GM21529 (cell line): Measurements from ENCODE around the gene CDIPT.
"Not testable (repeated sequence)": the region's sequence is repeated elsewhere in the genome, so short reads cannot be mapped to it uniquely, and the experiment has no call there.

Experiments used
- ATAC-seq: cut with Tn5 transposase; IDR thresholded peaks from one replicate; pipeline ENCODE4 v1.9.1; 2021; ENCODE audit not compliant: unreplicated experiment

CDIPT gene, protein sequence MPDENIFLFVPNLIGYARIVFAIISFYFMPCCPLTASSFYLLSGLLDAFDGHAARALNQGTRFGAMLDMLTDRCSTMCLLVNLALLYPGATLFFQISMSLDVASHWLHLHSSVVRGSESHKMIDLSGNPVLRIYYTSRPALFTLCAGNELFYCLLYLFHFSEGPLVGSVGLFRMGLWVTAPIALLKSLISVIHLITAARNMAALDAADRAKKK

DNA sequence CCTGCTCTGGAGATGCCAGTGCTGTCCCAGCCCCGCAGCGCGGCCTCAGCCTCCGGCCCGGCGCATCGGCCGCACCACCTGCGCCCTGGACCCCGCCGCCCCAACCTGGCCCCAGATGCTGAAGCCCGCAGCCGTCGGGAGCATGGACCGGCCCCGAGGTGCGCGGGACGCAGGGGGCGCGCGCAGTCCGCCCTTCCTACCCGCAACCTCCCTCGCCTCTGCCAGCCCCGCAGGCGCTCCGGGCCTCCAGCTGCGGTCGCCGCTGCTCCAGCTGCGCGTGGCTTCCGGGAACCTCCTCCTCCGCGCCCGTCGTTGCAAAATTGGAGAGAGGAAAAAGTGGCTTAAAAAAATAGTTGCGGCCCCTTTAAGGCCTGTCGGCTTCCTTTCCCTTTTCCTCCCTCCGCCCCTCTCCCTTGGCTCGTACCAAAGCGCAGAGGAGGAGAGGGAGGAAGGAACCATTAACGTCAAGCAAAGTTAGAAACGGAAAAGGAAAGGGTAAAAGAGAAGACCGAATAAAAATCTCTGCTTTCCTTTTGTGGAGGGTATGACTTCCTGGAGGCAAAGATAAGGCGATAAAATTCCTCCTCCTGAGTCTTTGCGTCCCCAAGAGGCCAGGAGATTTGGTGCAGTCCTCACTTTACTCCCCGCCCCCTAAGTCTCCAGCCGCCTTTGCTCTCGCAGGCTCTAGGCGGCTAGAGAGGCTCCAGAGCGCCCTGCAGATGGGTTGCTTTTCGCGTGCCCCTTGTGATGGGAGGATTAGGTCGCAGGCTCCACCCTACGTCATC lies at the start of gene CDIPT:
TSS of gene CDIPT (minus strand) at position 343 of the 785 bp plus-strand sequence. CDS start 369 bp downstream, outside the sequence.
- peak; percentile 92 for ATAC-seq

DNA sequence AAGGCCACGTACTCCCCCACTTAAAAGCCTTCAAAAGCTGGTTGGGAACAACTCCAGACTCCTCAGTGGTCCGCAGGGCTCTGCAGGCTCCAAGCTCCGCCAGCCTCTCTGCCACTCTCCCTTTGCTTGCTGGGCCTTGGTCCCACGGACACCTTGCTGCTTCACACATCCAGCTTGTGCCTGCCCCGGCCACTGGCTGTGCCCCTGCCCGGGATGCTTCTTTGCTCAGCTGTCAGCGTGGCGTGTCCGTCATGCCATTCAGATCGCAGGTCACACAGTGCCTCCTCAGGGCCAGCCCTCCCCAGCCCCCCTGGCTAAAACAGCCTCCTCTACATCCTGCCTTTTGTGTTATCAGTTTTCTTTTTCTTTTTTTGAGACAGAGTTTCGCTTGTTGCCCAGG lies 49.1 kb upstream of the CDIPT start:
- ATAC-seq = no peak

DNA sequence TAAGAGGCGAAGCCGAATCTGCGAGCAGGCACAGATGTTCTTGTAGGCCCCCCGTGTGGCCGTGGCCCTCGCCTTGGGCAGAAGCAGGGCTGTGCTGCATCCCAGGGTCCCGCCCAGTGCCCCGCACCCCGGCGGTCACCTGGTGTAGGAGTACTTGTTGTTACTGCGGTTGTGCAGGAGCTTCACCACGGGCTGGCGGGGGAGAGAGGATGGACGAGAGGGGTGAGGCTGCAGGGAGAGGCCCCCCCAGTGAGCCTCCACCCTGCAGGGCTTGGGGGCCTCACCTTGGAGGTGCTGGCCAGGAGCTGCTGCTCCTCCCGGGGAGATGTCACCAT lies 48.6 kb upstream of the CDIPT start:
- no peak for ATAC-seq

DNA sequence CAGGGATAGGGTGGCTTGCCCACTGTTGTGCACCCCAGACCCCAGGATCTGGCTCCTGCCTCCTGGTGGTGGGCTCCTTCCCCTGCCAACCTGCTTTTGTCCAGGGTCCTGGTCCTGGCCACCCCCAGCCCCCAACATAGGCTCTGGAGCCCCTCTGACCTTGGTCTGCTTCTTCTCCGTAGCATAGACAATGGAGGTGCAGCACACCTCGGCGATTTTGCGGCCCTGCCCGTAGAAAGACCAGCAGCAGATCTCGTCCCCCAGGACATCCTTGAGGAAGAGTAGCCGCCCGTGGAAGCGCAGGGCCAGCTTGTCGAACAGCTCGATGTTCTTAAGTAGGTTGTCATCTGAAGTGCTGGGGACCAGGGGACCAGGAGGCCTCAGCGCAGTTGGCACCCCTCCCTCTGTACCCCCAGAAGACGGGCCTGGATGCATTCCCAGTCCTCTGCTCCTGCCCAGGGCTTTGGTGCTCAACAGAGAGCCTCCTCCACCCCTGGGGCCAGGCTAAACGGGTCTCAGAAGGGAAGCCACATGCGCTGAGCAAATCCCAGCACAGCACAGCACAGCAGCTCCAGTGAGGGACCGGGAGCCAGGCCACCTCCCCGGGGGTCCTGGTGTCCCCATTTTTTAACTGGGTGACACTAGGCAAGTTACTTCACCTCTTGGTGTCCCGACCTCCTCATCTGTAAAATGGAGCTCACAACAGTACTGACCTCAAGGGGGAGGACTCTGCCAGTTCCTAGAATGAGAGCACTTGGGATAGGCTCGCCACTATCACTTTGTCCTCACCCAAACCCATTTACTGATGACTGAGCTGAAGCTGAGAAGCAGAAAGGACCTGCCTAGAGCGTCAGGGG lies 48.0 kb upstream of the CDIPT start:
- ATAC-seq = no peak

DNA sequence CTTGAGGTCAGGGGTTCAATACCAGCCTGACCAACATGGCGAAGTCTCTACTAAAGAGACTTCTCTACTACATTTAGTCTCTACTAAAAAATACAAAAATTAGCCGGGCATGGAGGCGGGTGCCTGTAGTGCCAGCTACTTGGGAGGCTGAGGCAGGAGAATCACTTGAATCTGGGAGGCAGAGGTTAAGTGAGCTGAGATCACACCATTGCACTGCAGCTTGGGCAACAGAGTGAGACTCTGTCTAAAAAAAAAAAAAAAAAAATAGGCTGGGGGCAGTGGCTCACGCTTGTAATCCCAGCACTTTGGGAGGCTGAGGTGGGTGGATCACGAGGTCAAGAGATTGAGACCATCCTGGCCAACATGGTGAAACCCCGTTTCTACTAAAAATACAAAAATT lies 46.8 kb upstream of the CDIPT start:
- ATAC-seq = not testable (repeated sequence)

DNA sequence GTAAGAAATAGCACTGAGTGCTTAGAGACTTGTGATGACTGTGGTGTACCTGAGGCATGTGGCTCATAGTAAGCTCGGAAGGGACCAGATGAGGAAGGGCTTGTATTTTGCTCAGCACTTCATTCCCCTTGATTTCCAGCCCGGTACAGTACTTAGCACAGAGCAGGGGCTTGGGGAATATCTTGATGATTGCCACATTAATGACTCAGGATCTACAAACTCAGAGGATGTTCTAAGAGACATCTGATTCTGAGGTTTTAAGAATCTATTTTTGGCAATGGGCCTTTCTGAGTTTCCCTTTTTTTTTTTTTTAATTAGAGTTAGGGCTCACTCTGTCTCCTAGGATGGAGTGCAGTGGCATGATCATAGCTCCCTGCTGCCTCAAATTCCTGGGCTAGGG lies 46.4 kb upstream of the CDIPT start:
- ATAC-seq = no peak

DNA sequence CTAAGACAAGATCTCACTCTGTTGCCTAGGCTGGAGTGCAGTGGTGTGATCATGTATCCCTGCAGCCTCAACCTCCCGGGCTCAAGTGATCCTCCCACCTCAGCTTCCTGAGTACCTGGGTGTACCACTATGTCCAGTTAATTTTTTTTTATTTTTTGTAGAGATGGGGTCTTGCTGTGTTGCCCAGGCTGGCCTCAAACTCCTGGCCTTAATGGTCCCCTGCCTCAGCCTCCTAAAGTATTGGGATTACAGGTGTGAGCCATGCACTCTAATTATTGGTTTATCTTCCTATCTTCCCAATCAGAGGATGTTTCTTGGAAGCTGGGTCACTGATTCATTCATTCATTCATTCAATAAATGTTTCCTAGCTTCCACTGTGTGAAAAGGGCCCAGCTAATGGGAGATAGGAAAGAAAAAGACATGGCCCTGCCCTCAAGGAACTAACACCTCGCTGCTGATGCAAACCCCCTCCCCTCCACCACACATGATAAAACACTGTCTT lies 45.7 kb upstream of the CDIPT start:
- ATAC-seq = no peak

DNA sequence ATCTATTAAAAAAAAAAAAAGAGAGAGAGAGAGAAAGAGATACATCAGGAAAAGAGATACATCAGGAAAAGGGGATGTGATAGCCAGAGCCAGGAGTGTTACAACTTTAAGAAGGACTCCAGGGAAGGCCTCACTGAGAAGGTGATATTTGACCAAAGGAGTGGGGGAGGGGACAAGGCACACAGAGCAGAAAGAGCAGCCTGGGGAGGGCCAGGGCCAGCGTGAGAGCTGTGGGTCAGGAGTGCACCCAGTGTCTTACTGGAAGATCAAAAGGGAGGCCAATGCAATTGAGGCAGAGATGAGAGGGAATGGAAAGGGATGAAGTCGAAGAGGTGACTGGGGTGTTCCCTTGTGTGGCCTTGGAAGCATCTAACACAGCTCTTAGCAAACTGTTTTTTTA lies 44.9 kb upstream of the CDIPT start:
- no peak for ATAC-seq

DNA sequence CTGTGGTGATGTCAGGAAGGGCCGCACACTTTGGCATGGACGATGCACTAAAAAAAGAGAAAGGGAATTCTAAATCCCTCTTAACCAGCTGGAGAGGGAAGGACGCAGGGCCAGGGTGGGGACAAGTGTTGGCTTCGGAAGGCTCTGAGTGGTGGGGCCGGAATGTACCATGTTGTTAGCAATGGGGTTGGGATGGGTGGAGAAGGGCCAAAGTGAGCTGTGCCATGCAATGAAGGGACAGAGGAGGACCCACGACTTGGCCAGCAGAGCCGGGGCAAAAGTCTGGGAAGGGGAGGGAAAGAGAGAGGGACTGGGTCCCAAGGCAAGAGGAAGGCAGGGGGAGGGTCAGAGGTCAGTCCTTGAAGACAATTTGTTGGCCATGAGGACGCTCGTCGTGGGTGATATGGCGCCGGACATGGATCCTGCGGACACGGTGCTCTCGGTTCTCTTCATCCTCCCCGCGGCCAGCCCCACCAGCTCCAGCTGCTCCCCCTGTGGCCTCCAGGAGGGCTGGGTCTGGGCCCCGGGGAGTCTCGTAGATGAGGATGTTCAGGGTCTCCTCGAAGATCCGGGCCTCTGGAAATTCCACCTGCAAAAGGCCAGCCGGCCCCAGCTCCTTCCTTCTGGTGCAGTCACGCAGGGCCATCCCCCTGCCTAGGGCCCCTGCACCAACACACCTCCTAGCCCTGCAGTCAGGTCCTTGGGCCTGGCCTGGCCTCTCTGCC lies 43.7 kb upstream of the CDIPT start:
- no peak for ATAC-seq

DNA sequence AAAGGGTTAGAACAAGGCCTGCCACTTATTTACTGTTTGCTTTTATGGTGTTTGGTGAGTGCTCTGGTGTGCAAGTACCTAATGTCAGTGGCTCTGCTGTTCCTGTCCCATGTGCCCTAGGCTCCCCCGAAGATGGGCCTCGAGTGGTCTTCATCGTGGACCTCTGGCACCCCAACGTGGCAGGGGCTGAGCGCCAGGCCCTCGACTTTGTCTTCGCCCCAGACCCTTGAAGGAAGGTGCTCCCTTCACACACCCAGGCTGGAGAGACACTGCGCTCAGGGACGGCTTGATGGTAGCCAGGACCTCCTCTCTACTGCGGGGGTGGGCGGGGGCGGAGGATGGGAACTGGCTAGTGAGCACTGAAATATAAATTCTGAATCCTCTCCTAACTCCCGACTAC lies 42.6 kb upstream of the CDIPT start:
- no peak for ATAC-seq

DNA sequence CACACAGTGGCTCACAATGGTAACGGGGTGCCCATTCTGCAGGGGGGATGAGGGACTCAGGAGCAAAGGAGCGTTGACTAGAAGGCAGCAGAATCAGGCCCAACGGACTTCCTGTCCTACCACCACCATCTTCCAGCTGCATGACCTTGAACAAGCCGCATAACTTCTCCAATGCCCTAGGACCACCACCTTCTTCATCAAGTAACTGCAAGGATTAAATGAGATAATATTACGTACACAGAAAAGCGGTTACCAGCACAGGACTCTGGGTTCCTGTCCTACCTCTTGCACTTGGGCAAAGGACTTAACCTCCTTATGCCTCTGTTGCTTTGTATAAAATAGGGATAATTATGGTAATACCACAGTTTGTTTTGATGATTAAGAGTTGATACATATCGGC lies 41.9 kb upstream of the CDIPT start:
- ATAC-seq = no peak

DNA sequence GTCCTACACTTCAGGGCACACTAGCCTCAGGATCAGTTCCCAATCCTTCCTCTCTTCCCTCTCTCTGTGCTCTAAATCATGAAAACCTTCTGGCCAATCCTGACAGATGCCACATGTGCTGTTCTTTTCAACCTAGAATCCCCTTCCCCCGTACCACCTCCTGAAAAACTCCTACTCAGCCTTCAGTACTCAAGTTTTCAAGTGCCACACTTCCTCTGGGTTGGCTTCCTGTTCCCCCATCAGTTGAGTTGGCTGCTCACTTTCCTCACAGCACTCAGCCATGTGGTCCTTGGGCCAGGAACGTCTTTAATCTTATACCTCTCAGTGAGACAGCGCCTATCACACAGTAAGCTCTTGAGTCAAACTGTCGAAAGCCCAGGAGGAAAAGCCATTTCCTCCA lies 40.6 kb upstream of the CDIPT start:
- ATAC-seq = no peak

DNA sequence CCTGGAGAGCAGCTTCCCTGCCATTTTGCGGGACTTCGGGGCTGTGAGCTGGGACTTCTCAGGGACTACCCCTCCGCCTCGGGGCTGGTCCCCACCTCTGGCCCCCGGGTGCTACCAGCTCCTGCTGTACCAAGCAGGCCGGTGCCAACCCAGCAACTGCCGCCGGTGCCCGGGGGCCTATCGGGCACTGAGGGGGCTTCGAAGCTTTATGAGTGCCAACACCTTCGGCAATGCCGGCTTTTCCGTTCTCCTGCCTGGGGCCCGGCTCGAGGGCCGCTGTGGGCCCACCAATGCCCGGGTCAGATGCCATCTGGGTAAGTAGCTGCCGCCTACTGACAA lies 38.5 kb upstream of the CDIPT start:
- ATAC-seq = no peak

DNA sequence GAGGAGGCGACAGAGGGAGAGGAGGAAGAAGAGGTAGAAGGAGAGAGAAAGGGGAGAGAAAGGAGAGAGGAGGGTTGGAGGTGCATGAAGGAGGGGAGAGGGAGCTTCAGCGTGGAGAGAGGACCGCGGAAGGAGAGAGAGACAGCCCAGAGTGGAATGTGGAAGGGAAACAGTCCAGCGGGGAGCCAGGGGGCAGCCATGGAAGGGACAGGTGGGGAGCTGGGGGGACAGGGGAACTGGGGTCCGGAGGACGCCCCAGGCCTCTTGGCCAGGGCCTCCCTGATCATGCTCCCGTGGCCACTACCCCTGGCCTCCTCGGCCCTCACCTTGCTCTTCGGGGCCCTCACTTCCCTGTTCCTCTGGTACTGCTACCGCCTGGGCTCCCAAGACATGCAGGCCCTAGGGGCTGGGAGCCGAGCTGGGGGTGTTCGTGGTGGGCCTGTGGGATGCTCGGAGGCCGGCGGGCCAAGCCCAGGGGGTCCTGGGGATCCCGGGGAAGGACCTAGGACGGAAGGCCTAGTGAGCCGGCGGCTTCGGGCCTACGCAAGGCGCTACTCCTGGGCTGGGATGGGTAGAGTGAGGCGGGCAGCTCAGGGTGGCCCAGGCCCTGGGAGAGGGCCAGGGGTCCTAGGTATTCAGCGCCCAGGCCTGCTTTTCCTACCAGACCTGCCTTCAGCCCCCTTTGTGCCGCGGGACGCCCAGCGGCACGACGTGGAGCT lies 38.0 kb upstream of the CDIPT start:
- no peak for ATAC-seq

DNA sequence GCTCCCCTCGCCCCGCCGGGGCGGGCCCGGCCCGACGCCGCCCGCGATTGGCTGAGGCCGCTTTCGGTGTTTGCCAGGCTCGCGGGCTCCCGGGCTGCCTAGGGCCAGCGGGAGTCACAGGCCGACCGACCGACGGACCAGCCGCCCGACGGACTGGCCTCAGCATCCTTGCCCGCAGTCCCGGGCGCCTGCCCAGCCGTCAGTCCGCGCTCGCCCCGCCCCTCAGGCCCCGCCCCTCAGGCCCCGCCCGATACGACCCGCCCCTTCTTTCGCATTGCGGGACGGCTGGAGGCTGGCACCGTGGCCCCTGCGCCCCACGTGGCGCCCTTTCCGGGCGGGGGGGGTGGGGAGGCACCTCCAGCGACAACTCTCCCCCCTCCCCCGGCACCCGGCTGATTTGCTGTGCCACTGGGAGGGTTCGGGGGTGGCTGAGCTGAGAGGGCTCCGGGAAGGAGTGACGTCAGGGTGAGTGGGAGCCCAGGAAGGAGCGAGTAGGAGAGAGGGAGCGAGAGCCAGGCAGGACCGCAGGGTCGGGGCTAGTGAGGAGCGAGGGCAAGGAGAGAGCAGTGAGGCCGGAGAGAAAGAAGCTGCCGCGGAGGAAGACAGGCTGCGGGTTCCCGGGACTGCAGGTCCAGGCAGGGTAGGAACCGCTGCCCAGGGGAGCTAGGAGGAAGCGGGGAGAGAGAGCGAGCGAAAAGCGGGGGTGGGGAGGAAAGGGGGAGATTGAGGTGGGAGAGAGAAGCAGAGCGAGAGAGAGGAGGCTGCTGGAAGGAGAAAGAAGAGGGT lies 37.3 kb upstream of the CDIPT start, which contains the start of gene ASPHD1:
TSS of gene ASPHD1 (plus strand) at position 387 of the 786 bp plus-strand sequence. CDS start 484 bp downstream, outside the sequence.
- peak; percentile 57 for ATAC-seq

DNA sequence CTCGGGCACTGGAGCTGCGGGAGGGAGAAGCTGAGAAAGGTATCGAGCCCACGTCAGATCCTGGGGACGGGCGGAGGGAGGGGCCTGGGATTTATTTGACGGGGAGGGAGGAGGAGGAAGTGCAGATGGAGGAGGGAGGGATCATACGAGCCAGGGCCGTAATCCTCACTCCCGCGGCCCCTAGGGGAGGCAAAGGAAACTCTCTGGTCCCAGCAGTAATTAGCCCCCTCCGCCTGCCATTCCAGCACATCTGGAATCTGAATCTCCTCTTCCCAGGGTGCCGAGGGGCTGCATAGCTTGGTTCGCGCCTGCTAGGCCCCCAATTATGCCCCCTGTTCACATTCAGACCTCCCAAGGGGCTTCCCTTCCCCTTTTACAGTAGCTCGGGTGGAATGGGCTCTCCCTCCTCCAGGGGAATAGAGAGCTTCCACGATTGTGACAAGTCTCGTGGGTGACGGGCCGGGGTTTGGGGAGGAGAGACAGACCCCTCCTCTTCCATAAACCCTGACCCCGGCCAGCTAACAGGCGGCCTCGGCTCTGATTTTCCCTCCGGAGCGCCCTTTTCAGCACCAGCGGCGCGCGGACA lies 36.6 kb upstream of the CDIPT start, which contains the start of gene SEZ6L2:
TSS of gene SEZ6L2 (minus strand) at position 35 of the 586 bp plus-strand sequence. CDS start 531 bp downstream, outside the sequence.
- no peak for ATAC-seq

DNA sequence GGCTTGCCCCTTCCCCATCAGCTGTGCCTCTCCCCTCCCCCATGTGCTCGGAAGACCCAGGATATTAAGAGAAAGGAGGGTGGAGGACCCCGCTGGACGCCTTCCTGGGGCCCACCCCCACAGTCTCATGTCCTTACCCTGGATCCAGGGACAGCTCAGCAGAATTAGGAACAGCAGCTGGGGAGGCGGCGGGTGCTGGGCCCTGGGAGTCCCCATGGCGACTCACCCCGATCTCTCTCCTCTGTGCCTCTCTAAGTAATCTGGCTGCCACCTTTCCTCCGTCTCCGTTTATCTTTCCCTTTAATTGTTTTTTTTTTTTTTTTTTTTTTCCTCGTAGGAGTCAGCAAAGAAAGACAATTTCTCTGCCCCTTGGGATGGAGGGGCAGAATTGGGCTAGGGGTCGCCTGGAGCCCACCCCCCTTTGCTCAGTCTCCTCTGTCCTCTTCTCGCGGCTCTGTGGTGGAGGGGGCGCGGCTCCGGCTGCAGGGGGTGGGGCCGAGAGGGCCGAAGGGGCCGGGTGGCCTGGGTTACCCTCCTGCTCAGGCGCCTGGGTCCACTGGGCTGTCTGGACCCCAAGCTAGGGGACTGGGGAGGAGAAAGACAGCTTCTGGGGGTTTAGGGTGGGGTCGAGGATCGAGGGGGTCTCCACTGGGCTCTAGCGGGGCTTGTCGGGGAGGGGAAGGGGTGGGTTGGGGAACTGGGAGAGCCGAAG lies 35.9 kb upstream of the CDIPT start:
- ATAC-seq = no peak

DNA sequence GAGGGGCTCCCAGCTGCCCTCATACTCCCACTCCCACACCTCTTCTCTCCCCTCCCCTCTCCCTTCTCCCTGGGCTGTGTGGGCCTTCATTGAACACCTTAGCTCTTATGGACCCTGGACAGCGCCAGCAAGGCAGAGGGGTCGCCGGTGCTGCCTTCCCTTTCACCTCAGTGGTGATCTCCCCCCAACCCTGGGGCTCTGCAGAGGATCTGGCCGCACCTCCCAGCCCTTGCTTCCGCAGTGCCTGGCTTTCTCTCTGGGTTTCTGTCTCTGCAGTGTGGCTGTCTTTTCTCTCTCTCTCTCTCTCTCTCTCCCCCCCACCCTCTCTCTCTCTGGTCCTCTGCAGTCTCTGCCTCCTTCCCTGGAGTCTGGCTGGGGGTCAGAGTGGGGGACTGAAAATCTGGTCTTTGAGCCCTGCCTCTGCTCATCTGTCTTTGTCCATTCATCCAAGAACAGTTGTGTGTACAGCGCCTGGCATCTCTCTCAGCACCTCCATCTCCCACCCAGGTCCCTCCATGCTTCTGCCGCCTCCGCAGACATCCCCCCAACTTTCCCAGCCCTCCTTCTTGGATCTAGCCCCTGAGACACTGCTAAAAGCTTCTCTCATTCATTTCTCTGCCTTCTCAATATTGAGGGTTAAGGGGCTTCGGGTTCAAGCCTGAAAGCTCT lies 35.2 kb upstream of the CDIPT start:
- ATAC-seq = no peak
